GM12891 (cell line): ENCODE data around the gene GSTM2.

ENCODE experiments used
- POLR2A ChIP-seq: IDR thresholded peaks from 2 replicates; pipeline ENCODE4 v1.6.1; 2011; ENCODE audit warnings: low read depth, low read length, control low read depth
- POLR2AphosphoS5 ChIP-seq: IDR thresholded peaks from 2 replicates; pipeline ENCODE4 v1.6.1; 2011; ENCODE audit warnings: low read depth, low read length, control low read depth

- no peak for TF ChIP-seq POLR2A
- TF ChIP-seq POLR2AphosphoS5, result no peak
Observed at GRCh38 chr1:109620401-109620791, 47.5 kb upstream of the GSTM2 start.
